Activated CD4-positive, alpha-beta T cell treated with anti-CD3 and anti-CD28 coated beads, Interleukin-10, Interleukin-2, amounts not matched to agents 100 ng/mL and 50 ng/mL, durations not matched to agents 16 hours and 8 hours (primary cell): Measurements from ENCODE around the gene SCO2.

Source experiments
- DNase-seq: peaks from one replicate; pipeline ENCODE4 v3.0.0-alpha.2; 2020

The SCO2 gene

GRCh38 chr22:50525104-50525857 lies at the start of gene SCO2:
Gene SCO2 (minus strand): TSS chr22:50525598. CDS start chr22:50524411, 1,187 bp downstream.
- DNase-seq: peak; percentile 99

GRCh38 chr22:50574383-50574755 lies 49.0 kb upstream of the SCO2 start:
- DNase-seq: no peak

GRCh38 chr22:50573491-50574382 lies 48.3 kb upstream of the SCO2 start:
- no peak for DNase-seq

GRCh38 chr22:50572965-50573364 lies 47.6 kb upstream of the SCO2 start:
- no peak for DNase-seq

- DNase-seq: no peak
Observed at GRCh38 chr22:50571264-50572175, 46.1 kb upstream of the SCO2 start.

- no peak for DNase-seq
Observed at GRCh38 chr22:50570861-50571260, 45.5 kb upstream of the SCO2 start.

GRCh38 chr22:50569896-50570535 lies 44.6 kb upstream of the SCO2 start:
- no peak for DNase-seq

GRCh38 chr22:50569041-50569459 lies 43.7 kb upstream of the SCO2 start:
- no peak for DNase-seq

GRCh38 chr22:50568626-50569025 lies 43.2 kb upstream of the SCO2 start:
- DNase-seq: no peak

GRCh38 chr22:50567721-50568252 lies 42.4 kb upstream of the SCO2 start:
- DNase-seq: no peak

GRCh38 chr22:50564289-50564688 lies 38.9 kb upstream of the SCO2 start:
- DNase-seq: no peak

- DNase-seq: no peak
Observed at GRCh38 chr22:50563413-50564160, 38.2 kb upstream of the SCO2 start.

GRCh38 chr22:50562523-50563412 lies 37.4 kb upstream of the SCO2 start, which contains the start of gene SYCE3:
Gene SYCE3 (minus strand): TSS chr22:50562919. CDS start chr22:50556405, 6,514 bp downstream.
- DNase-seq: peak; percentile 99

GRCh38 chr22:50561401-50562358 lies 36.3 kb upstream of the SCO2 start:
- DNase-seq: no peak

- DNase-seq: no peak
Observed at GRCh38 chr22:50560034-50560433, 34.6 kb upstream of the SCO2 start.

GRCh38 chr22:50556703-50557102 lies 31.3 kb upstream of the SCO2 start:
- no peak for DNase-seq

- DNase-seq: no peak
Observed at GRCh38 chr22:50553310-50553709, 27.9 kb upstream of the SCO2 start.

- no peak for DNase-seq
Observed at GRCh38 chr22:50551160-50551752, 25.9 kb upstream of the SCO2 start.

GRCh38 chr22:50550395-50550794 lies 25.0 kb upstream of the SCO2 start:
- no peak for DNase-seq
